Mesenchymal stem cell (in vitro differentiated cells and primary cell): ENCODE results near the gene KCTD11.

Experiments
- DNase-seq: peaks from one replicate; pipeline ENCODE4 v3.0.0-alpha.2; 2013
- H2AFZ ChIP-seq: one replicate; pipeline ENCODE4 v1.6.1; 2013; ENCODE audit warnings: low read depth, mild to moderate bottlenecking, control low read depth, inconsistent platforms, low read length, moderate library complexity
- H2AK5ac ChIP-seq: 2 replicates; pipeline ENCODE4 v1.6.1; 2013; ENCODE audit warnings: low read length, moderate library complexity, mild to moderate bottlenecking, inconsistent platforms; ENCODE audit not compliant: severe bottlenecking
- H2BK120ac ChIP-seq: one replicate; pipeline ENCODE4 v1.6.1; 2013; ENCODE audit warnings: low read depth, mild to moderate bottlenecking, inconsistent platforms, low read length, moderate library complexity
- H2BK12ac ChIP-seq, 2 experiments: one replicate each; pipeline ENCODE4 v1.6.1; 2013; ENCODE audit warnings: inconsistent platforms in 2 of 2, low read length in 2 of 2, mild to moderate bottlenecking in 2 of 2, moderate library complexity in 2 of 2, control low read depth in 1 of 2
- H2BK15ac ChIP-seq: one replicate; pipeline ENCODE4 v1.6.1; 2013; ENCODE audit warnings: mild to moderate bottlenecking, low read depth, inconsistent platforms; ENCODE audit not compliant: poor library complexity, severe bottlenecking
- H2BK5ac ChIP-seq: 2 replicates; pipeline ENCODE4 v1.6.1; 2013; ENCODE audit warnings: low read depth, mild to moderate bottlenecking, low read length, control low read depth, inconsistent platforms; ENCODE audit not compliant: poor library complexity, severe bottlenecking
- H3K14ac ChIP-seq, 2 experiments: one replicate each; pipeline ENCODE4 v1.6.1; 2013; ENCODE audit warnings: inconsistent platforms in 2 of 2, low read length in 2 of 2, control low read depth in 1 of 2, mild to moderate bottlenecking in 1 of 2, moderate library complexity in 1 of 2
- H3K18ac ChIP-seq, 2 experiments: one replicate each; pipeline ENCODE4 v1.6.1; 2013; ENCODE audit warnings: inconsistent platforms in 2 of 2, low read length in 2 of 2, control low read depth in 1 of 2, low read depth in 1 of 2, mild to moderate bottlenecking in 1 of 2
- H3K23ac ChIP-seq, 2 experiments: one replicate each; pipeline ENCODE4 v1.6.1; 2013; ENCODE audit warnings: inconsistent platforms in 2 of 2, low read length in 2 of 2, mild to moderate bottlenecking in 2 of 2, moderate library complexity in 2 of 2, control low read depth in 1 of 2
- H3K27ac ChIP-seq: 2 replicates; pipeline ENCODE4 v1.5.1; 2013; ENCODE audit warnings: mild to moderate bottlenecking, moderate library complexity, low read length, control low read depth, inconsistent platforms; ENCODE audit not compliant: poor library complexity, severe bottlenecking
- H3K27me3 ChIP-seq, 2 experiments: 2 replicates each; pipeline versions ENCODE4 v1.6.1 to v1.7.0; 2013; ENCODE audit warnings: low read length in 2 of 2, mild to moderate bottlenecking in 2 of 2, moderate library complexity in 2 of 2, control low read depth in 1 of 2, inconsistent platforms in 1 of 2; ENCODE audit not compliant: control insufficient read depth in 1 of 2, insufficient read depth in 1 of 2
- H3K36me3 ChIP-seq, 2 experiments: 2 replicates each; pipeline versions ENCODE4 v1.6.1 to v1.7.0; 2013; ENCODE audit warnings: low read length in 2 of 2, control low read depth in 1 of 2, inconsistent platforms in 1 of 2, low read depth in 1 of 2, mild to moderate bottlenecking in 1 of 2; ENCODE audit not compliant: insufficient read depth in 2 of 2, control insufficient read depth in 1 of 2
- H3K4ac ChIP-seq, 2 experiments: one replicate each; pipeline ENCODE4 v1.6.1; 2013; ENCODE audit warnings: inconsistent platforms in 2 of 2, low read length in 2 of 2, mild to moderate bottlenecking in 2 of 2, moderate library complexity in 2 of 2, control low read depth in 1 of 2, low read depth in 1 of 2
- H3K4me1 ChIP-seq: 2 replicates; pipeline ENCODE4 v1.6.1; 2013; ENCODE audit warnings: low read depth, low read length, control low read depth; ENCODE audit not compliant: control insufficient read depth, insufficient read depth
- H3K4me2 ChIP-seq: 2 replicates; pipeline ENCODE4 v1.6.1; 2013; ENCODE audit warnings: low read length, mild to moderate bottlenecking, inconsistent platforms; ENCODE audit not compliant: poor library complexity, severe bottlenecking
- H3K4me3 ChIP-seq, 2 experiments: 2 replicates each; pipeline versions ENCODE4 v1.5.1 to v1.7.0; 2013; ENCODE audit warnings: low read length in 2 of 2, mild to moderate bottlenecking in 2 of 2, control low read depth in 1 of 2, low read depth in 1 of 2; ENCODE audit not compliant: insufficient read depth in 1 of 2
- H3K79me1 ChIP-seq: replicated peaks from 2 replicates; pipeline ENCODE4 v1.6.1; 2013; ENCODE audit warnings: mild to moderate bottlenecking, control low read depth, low read length, inconsistent platforms; ENCODE audit not compliant: poor library complexity, severe bottlenecking
- H3K9ac ChIP-seq: 2 replicates; pipeline ENCODE4 v1.7.0; 2013; ENCODE audit warnings: mild to moderate bottlenecking, low read length, moderate library complexity
- H3K9me3 ChIP-seq: 2 replicates; pipeline ENCODE4 v1.7.0; 2013; ENCODE audit warnings: mild to moderate bottlenecking, low read length; ENCODE audit not compliant: control insufficient read depth
- H4K8ac ChIP-seq: one replicate; pipeline ENCODE4 v1.6.1; 2013; ENCODE audit warnings: inconsistent platforms, mild to moderate bottlenecking, low read length, moderate library complexity
- H4K91ac ChIP-seq: one replicate; pipeline ENCODE4 v1.6.1; 2013; ENCODE audit warnings: mild to moderate bottlenecking, low read length, inconsistent platforms
- WGBS: methylation state at CpG from one replicate; pipeline ENCODE4 v1.1.7; 2013; ENCODE audit warnings: mixed read lengths; 5-methylcytosine and 5-hydroxymethylcytosine counted together

KCTD11 gene

DNA sequence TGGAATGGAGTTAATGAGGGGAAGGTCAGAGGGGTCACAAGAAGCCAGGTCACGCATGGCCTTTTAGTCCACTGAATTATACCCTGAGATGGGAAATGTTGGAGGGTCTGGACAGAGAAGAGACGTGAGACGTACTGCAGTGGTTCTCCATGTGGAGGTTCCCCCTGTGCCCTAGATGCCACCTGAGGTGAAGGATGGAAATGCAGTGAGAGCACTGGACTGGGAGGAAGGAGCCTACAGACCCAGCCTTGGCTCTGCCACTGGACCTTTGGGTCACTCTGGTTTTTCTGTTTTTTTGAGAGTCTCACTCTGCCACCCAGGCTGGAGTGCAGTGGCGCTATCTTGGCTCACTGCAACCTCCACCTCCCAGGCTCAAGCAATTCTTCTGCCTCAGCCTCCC is 44.2 kb downstream of the KCTD11 start:
- Histone ChIP-seq H3K4me3 (no peak overlapping the region), H3K9ac (no peak overlapping the region), H2BK120ac (no peak overlapping the region), H2AFZ (no peak overlapping the region), H4K91ac (no peak overlapping the region), H2BK15ac (no peak overlapping the region), H3K18ac (no peak overlapping the region), H3K4me1 (peaks cover 22% of the 10 kb centered on the region), H2BK12ac (no peak overlapping the region), H4K8ac (peak overlapping the region; percentile 63), H3K36me3 (peaks cover 17 to 18% of the 10 kb centered on the region in 2 experiments), H3K9me3 (no peaks in the 10 kb centered on the region), H3K23ac (no peak overlapping the region), H3K14ac (no peak overlapping the region), H3K4me2 (no peak overlapping the region), H2AK5ac (peak overlapping the region; percentile 76), H3K27me3 (no peaks in the 10 kb centered on the region), H2BK5ac (no peak overlapping the region), H3K4ac (no peak overlapping the region), H3K27ac (no peak overlapping the region), H3K79me1 (peaks cover 13% of the 10 kb centered on the region)
- WGBS = 89% methylated on average over 4 of the region's 4 CpGs
- DNase-seq = no peak

DNA sequence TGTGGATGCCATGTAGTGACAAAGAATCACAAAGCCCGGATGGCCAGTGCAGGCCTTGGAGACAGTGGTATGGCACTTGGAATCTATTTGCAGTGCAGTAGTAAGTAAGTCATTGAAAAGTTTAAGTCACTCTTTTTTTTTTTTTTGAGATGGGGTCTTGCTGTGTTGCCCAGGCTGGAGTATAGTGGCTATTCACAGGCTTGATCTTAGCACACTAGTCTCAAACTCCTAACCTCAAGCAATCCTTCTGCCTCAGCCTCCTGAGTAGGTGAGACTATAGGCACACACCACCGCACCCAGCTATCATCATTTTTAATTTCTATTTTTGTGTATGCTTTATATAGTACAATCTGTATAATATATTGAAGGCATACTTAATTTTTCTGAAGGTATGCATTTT is 46.6 kb downstream of the KCTD11 start:
- peaks cover 17% of the 10 kb centered on the region for H3K4me1 ChIP-seq
- no peak overlapping the region for H2AFZ ChIP-seq
- no peak overlapping the region for H3K18ac ChIP-seq
- no peaks in the 10 kb centered on the region for H3K36me3 ChIP-seq
- no peak overlapping the region for H3K9ac ChIP-seq
- H4K91ac ChIP-seq = no peak overlapping the region
- H2BK15ac ChIP-seq = no peak overlapping the region
- H3K4ac ChIP-seq = no peak overlapping the region
- H3K23ac ChIP-seq = no peak overlapping the region
- no peak for DNase-seq
- H3K4me2 ChIP-seq = no peak overlapping the region
- H4K8ac ChIP-seq = no peak overlapping the region
- H3K14ac ChIP-seq = no peak overlapping the region
- H3K4me3 ChIP-seq = no peak overlapping the region
- H3K9me3 ChIP-seq = no peaks in the 10 kb centered on the region
- 83% methylated on average over 1 of the region's 2 CpGs for WGBS
- no peak overlapping the region for H3K27ac ChIP-seq
- H2BK120ac ChIP-seq = no peak overlapping the region
- peaks cover 4% of the 10 kb centered on the region for H3K79me1 ChIP-seq
- H2AK5ac ChIP-seq = no peak overlapping the region
- no peaks in the 10 kb centered on the region for H3K27me3 ChIP-seq
- H2BK5ac ChIP-seq = no peak overlapping the region
- H2BK12ac ChIP-seq = no peak overlapping the region

DNA sequence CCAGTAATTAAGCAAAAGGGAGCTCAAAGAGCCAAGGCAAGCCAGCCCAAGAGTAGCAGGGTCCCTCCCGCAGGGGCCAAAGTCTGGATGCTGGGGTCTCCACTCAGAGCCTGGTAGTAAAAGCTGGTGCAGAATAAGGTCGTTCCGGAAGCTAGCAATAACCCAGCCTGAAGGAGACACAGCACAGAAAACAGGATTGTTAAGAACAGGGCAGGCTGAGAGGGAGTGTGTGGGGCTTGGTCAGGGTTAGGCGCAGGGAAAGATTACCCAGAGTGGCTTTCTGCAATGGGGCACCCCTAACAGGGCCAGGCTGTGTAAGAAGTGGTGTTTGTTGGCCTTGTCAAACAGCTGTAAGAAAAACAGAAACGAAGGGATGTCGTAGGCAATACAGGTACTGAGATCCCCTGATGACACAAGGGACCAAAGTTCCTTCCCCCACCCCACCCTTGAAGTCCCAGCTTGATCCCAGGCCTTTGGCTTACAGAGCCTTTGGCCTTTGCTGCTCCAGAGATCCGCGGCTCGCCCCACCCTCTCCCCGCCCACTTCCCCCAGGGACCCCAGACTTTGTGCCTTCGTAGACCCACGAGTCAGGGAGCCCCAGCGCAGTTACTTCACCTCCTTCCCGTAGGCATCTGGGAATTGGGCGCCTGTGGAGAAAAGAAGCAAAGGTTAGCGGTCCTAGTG is 51.2 kb downstream of the KCTD11 start:
- Histone ChIP-seq H4K8ac (peak overlapping the region; percentile 57), H3K23ac (peak overlapping the region in 1 of 2 experiments; percentile 97), H3K27ac (peak overlapping the region; percentile 97), H3K36me3 (peaks cover 0 to 2% of the 10 kb centered on the region in 2 experiments), H2AK5ac (peak overlapping the region; percentile 31), H3K4me3 (peak overlapping the region; percentile 80 to 87), H4K91ac (peak overlapping the region; percentile 27), H3K9ac (peak overlapping the region; percentile 91), H3K4me2 (peak overlapping the region; percentile 84), H2BK15ac (peak overlapping the region; percentile 16), H3K79me1 (peaks cover 13% of the 10 kb centered on the region), H3K9me3 (no peaks in the 10 kb centered on the region), H3K4ac (peak overlapping the region in 1 of 2 experiments; percentile 73), H3K18ac (peak overlapping the region; percentile 49 to 84), H2AFZ (peak overlapping the region; percentile 44), H2BK12ac (peak overlapping the region in 1 of 2 experiments; percentile 83), H2BK5ac (no peak overlapping the region), H3K14ac (no peak overlapping the region), H2BK120ac (peak overlapping the region; percentile 54), H3K4me1 (peaks cover 20% of the 10 kb centered on the region), H3K27me3 (no peaks in the 10 kb centered on the region)
- DNase-seq = no peak
- WGBS = 22% methylated on average over 13 of the region's 16 CpGs

DNA sequence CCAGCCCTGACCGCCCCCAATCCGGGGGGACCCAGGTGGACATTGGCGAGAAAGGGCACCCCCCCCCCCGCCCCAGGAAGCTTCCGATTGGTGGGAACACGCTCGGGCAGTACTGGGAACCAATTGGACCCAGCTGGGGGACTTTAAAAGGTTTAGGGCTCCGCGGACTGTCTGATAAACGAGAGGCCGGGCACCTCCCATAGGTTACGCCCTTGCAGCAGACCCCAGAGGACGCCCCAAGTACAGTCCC is 51.7 kb downstream of the KCTD11 start:
- Histone ChIP-seq H4K8ac (peak overlapping the region; percentile 99), H3K18ac (peak overlapping the region; percentile 95 to 96), H4K91ac (peak overlapping the region; percentile 65), H3K9me3 (no peaks in the 10 kb centered on the region), H3K23ac (no peak overlapping the region), H2BK5ac (peak overlapping the region; percentile 82), H3K27me3 (no peaks in the 10 kb centered on the region), H3K4ac (peak overlapping the region in 1 of 2 experiments; percentile 76), H3K14ac (peak overlapping the region in 1 of 2 experiments; percentile 81), H2AFZ (peak overlapping the region; percentile 84), H3K9ac (peak overlapping the region; percentile 91), H2BK12ac (peak overlapping the region in 1 of 2 experiments; percentile 48), H3K4me2 (peak overlapping the region; percentile 84), H3K79me1 (peaks cover 13% of the 10 kb centered on the region), H2BK120ac (peak overlapping the region; percentile 54), H3K36me3 (peaks cover 2 to 6% of the 10 kb centered on the region in 2 experiments), H3K4me3 (peak overlapping the region; percentile 80 to 87), H3K27ac (peak overlapping the region; percentile 97), H2BK15ac (peak overlapping the region; percentile 80), H3K4me1 (peaks cover 20% of the 10 kb centered on the region), H2AK5ac (no peak overlapping the region)
- WGBS = 0% methylated on average over 9 of the region's 13 CpGs
- no peak for DNase-seq
